SK-N-SH (cell line): ENCODE measurements around the gene AFG3L2. TPM values are rescaled to one million over a fixed set of nuclear protein-coding genes. Genes with fewer than 3 reads are reported as not detected.

Experiments
- CTCF ChIA-PET: fragments of 300-600, 350-600 bp; formaldehyde crosslinking; extraction: SDS; loops from one replicate; lab custom pipeline; 2021; lab: Yijun Ruan, JAX
- POLR2A ChIA-PET: fragments of 350-600 bp; sonication (Branson Sonifier 250); formaldehyde crosslinking; extraction: SDS; loops from one replicate; lab custom pipeline; 2020; ENCODE audit warnings: antibody characterized with exemption, inconsistent platforms; lab: Yijun Ruan, JAX
- DNase-seq: peaks from one replicate; pipeline ENCODE4 v3.0.0; 2012
- H2AFZ ChIP-seq: fragments of 200-600 bp; sonication (generic); 2 replicates; pipeline ENCODE4 v1.8.1; 2016; ENCODE audit warnings: antibody characterized with exemption, mild to moderate bottlenecking, low read depth
- H3F3A ChIP-seq: fragments of 200-600 bp; sonication (generic); replicated peaks from 2 replicates; pipeline ENCODE3; 2016; ENCODE audit warnings: antibody characterized with exemption, mild to moderate bottlenecking; ENCODE audit not compliant: insufficient read depth
- H3K27ac ChIP-seq, 2 experiments: fragments of 200-500 bp in 1 of 2; fragments of 200-600 bp in 1 of 2; sonication (Bioruptor generic) in 1 of 2; sonication (generic), shearing (Covaris generic) in 1 of 2; 2 replicates each; pipeline versions ENCODE4 v1.5.1 to v1.6.1; 2014 to 2016; ENCODE audit warnings: low read depth in 2 of 2, inconsistent platforms in 1 of 2, low read length in 1 of 2, mild to moderate bottlenecking in 1 of 2, mixed read lengths in 1 of 2
- H3K27me3 ChIP-seq: fragments of 200-600 bp; sonication (generic), shearing (Covaris generic); 2 replicates; pipeline ENCODE4 v1.6.1; 2016; ENCODE audit warnings: mixed run types; ENCODE audit not compliant: insufficient read depth
- H3K36me3 ChIP-seq, 2 experiments: fragments of 200-500 bp in 1 of 2; fragments of 200-600 bp in 1 of 2; sonication (Bioruptor generic) in 1 of 2; sonication (generic) in 1 of 2; replicated peaks in 1 of 2; 2 replicates each; pipeline versions ENCODE3 to v1.5.1; 2014 to 2016; ENCODE audit warnings: low read length in 1 of 2, mild to moderate bottlenecking in 1 of 2; ENCODE audit not compliant: insufficient read depth in 2 of 2, control insufficient read depth in 1 of 2
- H3K4me1 ChIP-seq, 2 experiments: fragments of 200-500 bp in 1 of 2; fragments of 200-600 bp in 1 of 2; sonication (Bioruptor generic) in 1 of 2; sonication (generic), shearing (Covaris generic) in 1 of 2; 2 replicates each; pipeline versions ENCODE4 v1.5.1 to v1.6.1; 2014 to 2016; ENCODE audit warnings: low read depth in 1 of 2, low read length in 1 of 2, mixed run types in 1 of 2; ENCODE audit not compliant: insufficient read depth in 2 of 2, control insufficient read depth in 1 of 2
- H3K4me2 ChIP-seq: fragments of 200-600 bp; sonication (generic), shearing (Covaris generic); 2 replicates; pipeline ENCODE4 v1.6.1; 2017; ENCODE audit warnings: mixed run types
- H3K4me3 ChIP-seq, 2 experiments: fragments of 200-500 bp in 1 of 2; fragments of 200-600 bp in 1 of 2; sonication (Bioruptor generic) in 1 of 2; sonication (generic), shearing (Covaris generic) in 1 of 2; 2 replicates each; pipeline versions ENCODE4 v1.5.1 to v1.8.1; 2014 to 2016; ENCODE audit warnings: low read depth in 2 of 2, inconsistent platforms in 1 of 2, low read length in 1 of 2, mild to moderate bottlenecking in 1 of 2, mixed read lengths in 1 of 2, moderate library complexity in 1 of 2
- H3K79me2 ChIP-seq: fragments of 200-600 bp; sonication (generic); 2 replicates; pipeline ENCODE4 v1.8.1; 2017; ENCODE audit warnings: mild to moderate bottlenecking; ENCODE audit not compliant: insufficient read depth
- H3K9ac ChIP-seq: fragments of 200-600 bp; sonication (generic); 2 replicates; pipeline ENCODE4 v1.6.1; 2017; ENCODE audit warnings: mixed run types
- H3K9me2 ChIP-seq: fragments of 200-600 bp; sonication (generic); 2 replicates; pipeline ENCODE4 v1.6.1; 2017; ENCODE audit warnings: mixed run types
- H3K9me3 ChIP-seq: fragments of 200-600 bp; sonication (generic); 2 replicates; pipeline ENCODE4 v1.6.1; 2017; ENCODE audit warnings: mixed run types, mild to moderate bottlenecking, moderate library complexity
- H4K20me1 ChIP-seq: fragments of 200-600 bp; sonication (generic); 2 replicates; pipeline ENCODE4 v1.6.1; 2017; ENCODE audit warnings: mild to moderate bottlenecking, mixed run types; ENCODE audit not compliant: insufficient read depth
- CTCF ChIP-seq: fragments of 200-600 bp; sonication (generic); IDR thresholded peaks from 2 replicates; pipeline ENCODE4 v1.6.1; 2017; ENCODE audit warnings: antibody characterized with exemption, mild to moderate bottlenecking, moderate library complexity
- ELF1 ChIP-seq: IDR thresholded peaks from 2 replicates; pipeline ENCODE4 v1.4.0; 2012
- EZH2phosphoT487 ChIP-seq: fragments of 200-600 bp; sonication (generic); IDR thresholded peaks from 2 replicates; pipeline ENCODE4 v1.6.1; 2017; ENCODE audit warnings: low read depth, mixed run types, mild to moderate bottlenecking, antibody characterized with exemption, moderate library complexity, borderline replicate concordance
- FOXJ3 ChIP-seq: sonication (generic); formaldehyde crosslinking; IDR thresholded peaks from 2 replicates; pipeline ENCODE4 v1.5.1; 2020; ENCODE audit warnings: mild to moderate bottlenecking, missing genetic modification reagents
- GATA2 ChIP-seq: sonication (generic); formaldehyde crosslinking; IDR thresholded peaks from 2 replicates; pipeline ENCODE4 v1.5.0; 2020; ENCODE audit warnings: mild to moderate bottlenecking, missing genetic modification reagents
- IRF3 ChIP-seq: fragments of 150-350 bp; IDR thresholded peaks from 2 replicates; pipeline ENCODE4 v1.6.1; 2016; ENCODE audit warnings: mild to moderate bottlenecking, low read depth, low read length
- MAX ChIP-seq: IDR thresholded peaks from 2 replicates; pipeline ENCODE4 v1.4.0; 2012; ENCODE audit warnings: low read depth
- MXI1 ChIP-seq: IDR thresholded peaks from 2 replicates; pipeline ENCODE4 v1.6.1; 2012; ENCODE audit warnings: mild to moderate bottlenecking, low read depth, low read length, improper control_type of control experiment
- NRF1 ChIP-seq: IDR thresholded peaks from 2 replicates; pipeline ENCODE4 v1.6.1; 2012; ENCODE audit warnings: low read depth, mild to moderate bottlenecking, low read length
- PBX3 ChIP-seq: IDR thresholded peaks from 2 replicates; pipeline ENCODE4; 2012
- RCOR1 ChIP-seq: fragments of 150-350 bp; IDR thresholded peaks from 2 replicates; pipeline ENCODE4 v1.6.1; 2017; ENCODE audit warnings: antibody characterized with exemption, low read length
- RFX5 ChIP-seq: IDR thresholded peaks from 2 replicates; pipeline ENCODE4 v1.6.1; 2012; ENCODE audit warnings: mild to moderate bottlenecking, improper control_type of control experiment, low read length
- SMC3 ChIP-seq: IDR thresholded peaks from 2 replicates; pipeline ENCODE4 v1.6.1; 2012; ENCODE audit warnings: low read depth, low read length, improper control_type of control experiment
- TCF12 ChIP-seq: IDR thresholded peaks from 2 replicates; pipeline ENCODE4 v1.4.0; 2012
- USF1 ChIP-seq: IDR thresholded peaks from 2 replicates; pipeline ENCODE4 v1.4.0; 2012; ENCODE audit warnings: low read depth, borderline replicate concordance
- USF2 ChIP-seq: fragments of 150-350 bp; IDR thresholded peaks from 2 replicates; pipeline ENCODE4 v1.6.1; 2017; ENCODE audit warnings: antibody characterized with exemption, low read length, low read depth, borderline replicate concordance
- YY1 ChIP-seq: IDR thresholded peaks from 2 replicates; pipeline ENCODE4 v1.4.0; 2012; ENCODE audit warnings: low read depth, mild to moderate bottlenecking
- WGBS: methylation state at CpG from one replicate; pipeline ENCODE4 v1.1.6; 2017; ENCODE audit warnings: low lambda C conversion rate; 5-methylcytosine and 5-hydroxymethylcytosine counted together
- polyA plus RNA-seq, 3 experiments: library from polyadenylated mRNA; depleted of rRNA; stranded (reverse); fragments of >200 nt; gene quantifications; 2 replicates each; pipeline ENCODE4 v1.2.3, GENCODE V29; 2012

Gene AFG3L2
- polyA plus RNA-seq, 1 of the 3 experiments (the other 2 are of a cell fraction), result 26.0 TPM

- Histone ChIP-seq H3K9me2 (no peaks in the 10 kb centered on the region), H3F3A (peaks cover 5% of the 10 kb centered on the region), H3K9ac (no peak overlapping the region), H3K27me3 (no peaks in the 10 kb centered on the region), H4K20me1 (0 out of 2 replicates have a peak, but pooled peaks cover 4% of the 10 kb centered on the region), H2AFZ (no peak overlapping the region), H3K27ac (no peak overlapping the region), H3K9me3 (no peaks in the 10 kb centered on the region), H3K4me3 (no peak overlapping the region), H3K4me1 (peaks cover 3 to 9% of the 10 kb centered on the region in 2 experiments; a peak in 2 of 4 replicates), H3K4me2 (no peak overlapping the region), H3K79me2 (peaks cover 32% of the 10 kb centered on the region), H3K36me3 (peaks cover 0 to 10% of the 10 kb centered on the region in 2 experiments)
- TF ChIP-seq NRF1 (no peak), PBX3 (no peak)
- ChIA-PET POLR2A (no interaction called here), CTCF (interaction anchor here (1.0 kb wide), 1 partner anchor 33 kb away, joined by 4 read pairs; no protein-coding TSS in a partner anchor)
- no peak for DNase-seq
- 89% methylated on average over 10 of the region's 12 CpGs for WGBS
These were observed 71.8 kb downstream of the AFG3L2 start for GRCh38 chr18:12305211-12305610.

GRCh38 chr18:12304351-12305210 is 72.4 kb downstream of the AFG3L2 start:
- H3K4me3 ChIP-seq, result no peak overlapping the region
- H3K79me2 ChIP-seq, result peaks cover 26% of the 10 kb centered on the region
- H3K4me1 ChIP-seq, result peaks cover 3% of the 10 kb centered on the region in 2 experiments; a peak in 2 of 4 replicates
- no peak overlapping the region for H3K9ac ChIP-seq
- H3K9me3 ChIP-seq, result no peaks in the 10 kb centered on the region
- WGBS, result 86% methylated on average over 14 of the region's 19 CpGs
- 0 out of 2 replicates have a peak, but pooled peaks cover 2% of the 10 kb centered on the region for H4K20me1 ChIP-seq
- CTCF ChIA-PET, result no interaction called here
- no peaks in the 10 kb centered on the region for H3K9me2 ChIP-seq
- H3K27me3 ChIP-seq, result no peaks in the 10 kb centered on the region
- peaks cover 0 to 4% of the 10 kb centered on the region in 2 experiments for H3K36me3 ChIP-seq
- POLR2A ChIA-PET, result no interaction called here
- DNase-seq, result no peak
- TF ChIP-seq CTCF, result no peak
- no peak for TF ChIP-seq RCOR1
- TF ChIP-seq USF2, result no peak
- TF ChIP-seq TCF12, result no peak
- no peak for TF ChIP-seq FOXJ3 (CRISPR knock-in tag)
- no peak for TF ChIP-seq GATA2 (CRISPR knock-in tag)
- no peak for TF ChIP-seq SMC3
- TF ChIP-seq YY1, result no peak
- no peak for TF ChIP-seq RFX5
- no peak for TF ChIP-seq MXI1
- TF ChIP-seq ELF1, result no peak
- no peak for TF ChIP-seq MAX
- no peak for TF ChIP-seq IRF3
- TF ChIP-seq EZH2phosphoT487, result no peak
- TF ChIP-seq USF1, result no peak
- H3F3A ChIP-seq, result peaks cover 5% of the 10 kb centered on the region
- no peak overlapping the region for H3K27ac ChIP-seq
- no peak overlapping the region for H2AFZ ChIP-seq
- H3K4me2 ChIP-seq, result no peak overlapping the region
